GM21619 (cell line): ENCODE measurements around the gene CYB561A3.
A peak's percentile ranks its signal among the peaks of the same experiment; 100 is the strongest.

Source experiments
- ATAC-seq: cut with Tn5 transposase; IDR thresholded peaks from one replicate; pipeline ENCODE4 v1.9.1; 2021; ENCODE audit not compliant: unreplicated experiment

Gene CYB561A3

GRCh38 chr11:61369372-61370348 is 8.0 kb upstream of the CYB561A3 start:
- no peak for ATAC-seq

DNA sequence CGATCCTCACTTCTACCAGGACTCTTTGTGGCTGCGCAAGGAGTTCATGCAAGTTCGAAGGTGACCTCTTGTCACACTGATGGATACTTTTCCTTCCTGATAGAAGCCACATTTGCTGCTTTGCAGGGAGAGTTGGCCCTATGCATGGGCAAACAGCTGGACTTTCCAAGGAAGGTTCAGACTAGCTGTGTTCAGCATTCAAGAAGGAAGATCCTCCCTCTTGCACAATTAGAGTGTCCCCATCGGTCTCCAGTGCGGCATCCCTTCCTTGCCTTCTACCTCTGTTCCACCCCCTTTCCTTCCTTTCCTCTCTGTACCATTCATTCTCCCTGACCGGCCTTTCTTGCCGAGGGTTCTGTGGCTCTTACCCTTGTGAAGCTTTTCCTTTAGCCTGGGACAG is 7.0 kb upstream of the CYB561A3 start:
- ATAC-seq = no peak

GRCh38 chr11:61367406-61367805 is 5.7 kb upstream of the CYB561A3 start:
- ATAC-seq = no peak

DNA sequence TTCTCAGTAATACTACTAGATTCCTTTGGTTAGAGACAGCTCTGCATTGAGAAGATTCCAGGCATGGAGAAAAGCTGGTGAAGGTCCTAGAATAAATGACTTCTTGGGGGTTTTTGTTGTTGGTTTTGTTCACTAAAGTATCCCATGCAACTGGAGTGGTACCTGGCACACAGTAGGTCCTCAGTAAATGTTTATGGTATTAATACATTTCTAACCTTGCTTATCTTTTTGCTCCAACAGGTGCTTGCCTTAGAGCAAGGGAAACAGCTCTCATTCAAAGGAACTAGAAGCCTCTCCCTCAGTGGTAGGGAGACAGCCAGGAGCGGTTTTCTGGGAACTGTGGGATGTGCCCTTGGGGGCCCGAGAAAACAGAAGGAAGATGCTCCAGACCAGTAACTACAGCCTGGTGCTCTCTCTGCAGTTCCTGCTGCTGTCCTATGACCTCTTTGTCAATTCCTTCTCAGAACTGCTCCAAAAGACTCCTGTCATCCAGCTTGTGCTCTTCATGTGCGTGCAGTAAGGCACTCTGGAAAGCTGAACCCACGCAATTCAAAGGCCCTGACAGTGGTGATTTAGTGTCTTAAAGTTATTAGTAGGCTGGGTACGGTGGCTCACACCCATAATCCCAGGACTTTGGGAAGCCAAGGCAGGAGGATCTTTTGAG is 2.5 kb upstream of the CYB561A3 start:
- no peak for ATAC-seq

DNA sequence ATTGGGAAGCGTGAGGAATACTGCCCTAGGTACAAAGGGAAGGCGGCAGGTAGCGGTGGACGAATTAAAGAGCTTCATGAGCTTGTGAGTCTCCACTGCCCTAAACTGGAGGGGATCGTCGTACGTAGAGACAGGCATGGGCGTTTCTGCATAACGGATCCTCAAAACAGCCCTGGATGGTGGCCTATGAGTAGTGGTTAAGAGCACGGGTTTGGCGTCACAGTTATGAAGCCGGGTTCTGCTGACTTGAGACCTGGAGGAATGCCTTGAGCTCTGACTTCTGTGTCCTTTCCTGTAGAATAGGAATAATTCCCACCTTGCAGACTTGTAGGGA is 827 bp upstream of the CYB561A3 start:
- no peak for ATAC-seq

- ATAC-seq = no peak
Measured at GRCh38 chr11:61361237-61361740, 393 bp downstream of the CYB561A3 start.

GRCh38 chr11:61359516-61359915 is 2.2 kb downstream of the CYB561A3 start:
- ATAC-seq = no peak

GRCh38 chr11:61358566-61358965 is 3.1 kb downstream of the CYB561A3 start:
- ATAC-seq = no peak

DNA sequence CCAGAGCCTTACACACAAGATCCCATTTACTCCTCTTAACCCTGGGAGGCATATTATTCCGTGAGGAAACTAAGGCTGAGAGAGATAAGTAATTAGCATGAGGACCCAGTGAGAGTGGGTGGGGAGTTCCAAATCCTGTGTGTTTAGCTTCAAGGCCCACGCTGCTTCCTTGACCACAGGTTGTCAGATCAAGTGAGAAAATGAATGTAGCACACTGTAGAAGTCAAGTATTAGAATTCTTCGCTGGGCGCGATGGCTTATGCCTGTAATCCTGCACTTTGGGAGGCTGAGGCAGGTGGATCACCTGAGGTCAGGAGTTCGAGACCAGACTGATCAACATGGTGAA is 3.8 kb downstream of the CYB561A3 start:
- ATAC-seq = no peak

DNA sequence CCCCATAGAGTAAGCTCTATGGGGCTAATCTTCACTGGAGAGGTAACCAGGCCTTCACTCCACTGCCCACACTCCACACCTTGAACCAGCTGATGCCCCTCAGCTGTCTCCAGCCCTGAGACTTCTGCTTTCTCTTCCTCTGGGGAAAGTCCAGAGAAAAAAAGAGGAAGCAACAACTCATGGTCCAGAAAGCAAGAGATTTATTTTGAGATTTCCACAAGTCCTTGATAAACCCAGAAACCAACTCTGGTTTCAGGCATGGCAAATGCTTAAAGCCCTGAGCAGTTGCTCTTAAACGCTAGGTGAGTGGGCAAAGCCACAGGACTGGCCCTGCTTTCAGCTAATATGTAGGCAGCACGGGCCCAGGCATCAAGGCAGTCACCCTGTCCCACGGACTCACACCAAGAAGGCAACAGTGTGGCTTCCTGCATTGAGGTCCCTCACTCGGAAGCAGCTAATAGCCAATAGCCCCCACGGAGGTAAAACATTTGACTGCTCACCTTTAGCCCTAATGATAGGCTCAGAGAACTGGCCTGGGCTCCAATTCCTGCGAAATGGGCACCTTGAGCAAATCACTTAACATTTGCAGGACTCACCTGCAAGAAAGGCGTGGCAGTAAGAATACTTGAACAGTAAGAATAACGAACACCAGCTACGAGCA is 4.3 kb downstream of the CYB561A3 start:
- peak; percentile 36 for ATAC-seq

DNA sequence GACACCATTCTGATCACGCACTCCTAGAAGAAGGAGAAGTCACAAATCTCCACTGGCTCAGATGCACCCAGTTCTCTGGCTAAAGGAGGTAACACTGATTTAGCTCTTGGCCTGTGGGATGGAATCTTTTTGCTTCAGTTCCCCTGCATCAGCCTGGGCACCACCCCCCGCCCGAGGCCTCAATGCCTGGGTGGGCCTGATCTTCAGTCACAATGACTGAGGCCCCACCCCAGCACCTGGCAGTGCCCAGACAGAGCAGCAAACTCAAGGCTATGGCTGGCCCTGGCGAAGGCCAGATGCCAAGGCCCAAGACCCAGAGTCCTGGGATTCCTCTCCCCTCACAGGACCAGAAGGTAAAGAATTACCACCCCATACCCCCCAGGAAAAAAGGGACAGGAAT is 5.0 kb downstream of the CYB561A3 start:
- no peak for ATAC-seq

DNA sequence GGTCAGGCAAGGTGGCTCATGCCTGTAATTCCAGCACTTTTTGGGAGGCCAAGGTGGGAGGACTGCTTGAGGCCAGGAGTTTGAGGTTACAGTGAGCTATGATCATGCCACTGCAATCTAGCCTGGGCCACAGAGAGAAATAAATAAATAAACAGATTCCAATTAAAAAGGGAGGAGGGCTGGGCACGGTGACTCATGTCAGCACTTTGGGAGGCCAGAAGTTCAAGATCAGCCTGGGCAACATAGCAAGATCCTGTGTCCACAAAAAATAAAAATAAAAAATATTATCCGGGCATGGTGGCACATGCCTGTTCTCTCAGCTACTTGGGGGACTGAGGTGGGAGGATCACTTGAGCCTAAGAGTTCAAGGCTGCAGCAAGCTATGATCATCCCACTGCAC is 7.5 kb downstream of the CYB561A3 start:
- no peak for ATAC-seq

DNA sequence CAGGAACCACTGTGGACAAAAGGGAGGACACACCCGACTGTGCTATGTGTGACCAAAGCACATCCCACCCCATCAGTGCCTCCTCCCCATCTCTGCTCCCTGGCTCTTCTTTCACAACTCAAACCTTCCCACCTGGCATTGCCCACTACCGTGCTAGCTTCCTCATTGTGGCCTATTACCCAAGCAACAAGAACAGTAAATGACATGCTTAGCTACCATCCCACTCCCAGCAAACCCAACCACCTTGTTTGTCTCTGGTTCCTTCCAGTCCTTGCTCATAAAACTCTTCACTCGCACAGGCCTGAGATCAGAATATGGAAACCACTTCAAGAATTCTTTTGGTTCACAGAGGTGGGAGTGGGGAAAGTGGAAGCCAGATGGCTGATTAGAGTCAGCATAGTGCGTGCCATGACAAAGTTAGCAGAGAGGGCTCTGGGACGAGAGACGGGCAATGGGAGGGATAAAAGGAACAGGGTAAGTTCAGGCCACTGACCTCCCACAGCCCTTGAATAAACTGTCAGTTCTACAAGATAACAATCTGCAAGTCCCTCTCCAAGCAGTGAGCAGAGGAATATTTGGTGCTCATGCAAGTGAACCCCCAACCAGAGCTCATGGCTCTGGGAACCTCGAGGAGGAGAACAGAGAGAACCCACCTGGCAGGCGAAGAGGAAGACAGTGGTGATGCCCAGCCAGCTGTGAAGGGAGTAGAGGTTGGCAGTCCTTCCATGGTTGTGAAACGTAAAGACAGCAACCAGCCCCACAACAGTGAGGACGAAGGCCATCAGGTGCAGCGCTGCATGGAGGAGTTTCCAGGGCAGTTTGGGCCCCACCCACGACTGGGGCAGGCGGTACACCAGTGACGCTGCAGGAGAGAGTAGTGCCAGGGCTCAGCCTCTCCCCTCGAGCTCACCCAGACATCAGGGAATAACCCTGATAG is 8.3 kb downstream of the CYB561A3 start:
- no peak for ATAC-seq

GRCh38 chr11:61352038-61352437 is 9.6 kb downstream of the CYB561A3 start:
- ATAC-seq = no peak

GRCh38 chr11:61350803-61351202 is 10.9 kb downstream of the CYB561A3 start:
- no peak for ATAC-seq

- ATAC-seq = no peak
Measured at GRCh38 chr11:61350336-61350735, 11.3 kb downstream of the CYB561A3 start.

GRCh38 chr11:61349916-61350315 is 11.8 kb downstream of the CYB561A3 start:
- ATAC-seq = no peak

DNA sequence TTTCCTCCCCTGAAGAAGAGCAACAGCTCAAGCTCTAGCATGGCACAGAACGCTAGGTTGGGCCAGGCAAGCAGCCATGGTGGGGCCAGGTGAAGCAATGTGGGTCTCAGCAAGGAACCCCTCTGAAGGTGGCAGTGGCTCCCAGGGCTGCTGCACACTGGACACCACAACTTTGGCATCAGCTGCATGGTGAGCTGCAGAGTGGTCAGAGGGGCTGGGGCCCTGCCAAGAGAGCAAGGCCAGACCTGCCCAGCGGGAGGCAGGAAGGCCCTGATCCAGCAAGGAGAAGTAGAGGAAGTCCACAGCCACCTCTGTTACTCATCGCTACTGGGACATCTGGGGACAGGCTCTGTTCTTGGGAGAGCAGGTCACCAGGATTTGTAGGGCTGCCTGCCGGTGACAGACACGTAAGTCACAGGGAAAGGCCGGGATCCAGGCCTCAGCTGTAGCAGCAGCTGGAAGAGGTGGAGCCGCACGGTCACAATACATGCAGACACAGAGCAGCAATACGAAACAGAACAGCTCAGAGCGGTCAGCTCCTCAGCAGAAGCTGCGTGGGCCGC is 12.4 kb downstream of the CYB561A3 start:
- no peak for ATAC-seq

- no peak for ATAC-seq
Measured at GRCh38 chr11:61347916-61348461, 13.7 kb downstream of the CYB561A3 start.
